Measurements from ENCODE around the gene LRRTM1. TPM values are rescaled to one million over a fixed set of nuclear protein-coding genes. Genes with fewer than 3 reads are reported as not detected.

LRRTM1 gene, protein sequence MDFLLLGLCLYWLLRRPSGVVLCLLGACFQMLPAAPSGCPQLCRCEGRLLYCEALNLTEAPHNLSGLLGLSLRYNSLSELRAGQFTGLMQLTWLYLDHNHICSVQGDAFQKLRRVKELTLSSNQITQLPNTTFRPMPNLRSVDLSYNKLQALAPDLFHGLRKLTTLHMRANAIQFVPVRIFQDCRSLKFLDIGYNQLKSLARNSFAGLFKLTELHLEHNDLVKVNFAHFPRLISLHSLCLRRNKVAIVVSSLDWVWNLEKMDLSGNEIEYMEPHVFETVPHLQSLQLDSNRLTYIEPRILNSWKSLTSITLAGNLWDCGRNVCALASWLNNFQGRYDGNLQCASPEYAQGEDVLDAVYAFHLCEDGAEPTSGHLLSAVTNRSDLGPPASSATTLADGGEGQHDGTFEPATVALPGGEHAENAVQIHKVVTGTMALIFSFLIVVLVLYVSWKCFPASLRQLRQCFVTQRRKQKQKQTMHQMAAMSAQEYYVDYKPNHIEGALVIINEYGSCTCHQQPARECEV
- total RNA-seq (2021) (not detected in 2 replicates), Bru-seq, nascent RNA (not detected), BruChase-seq, experiment 1, labeled RNA remaining after a 2-hour chase (not detected), BruChase-seq, experiment 2, labeled RNA remaining after a 6-hour chase (not detected)
- long read RNA-seq: 0 reads

- no peak for DNase-seq
- H2AFZ ChIP-seq: no peak within 1 kb of the TSS
- no peak within 1 kb of the TSS for H3K4me2 ChIP-seq
- H3K9me3 ChIP-seq (ENCODE audit: insufficient read depth, low read depth): no peaks in the 10 kb centered on the region
- no peaks in the 10 kb centered on the region for H3F3A ChIP-seq (ENCODE audit: insufficient read depth, low read depth)
- no peaks in the 10 kb centered on the region for H4K20me1 ChIP-seq (ENCODE audit: insufficient read depth)
- H3K27me3 ChIP-seq (ENCODE audit: insufficient read depth, low read depth): peaks cover 7% of the 10 kb centered on the region
- TF ChIP-seq, protein P1, sequence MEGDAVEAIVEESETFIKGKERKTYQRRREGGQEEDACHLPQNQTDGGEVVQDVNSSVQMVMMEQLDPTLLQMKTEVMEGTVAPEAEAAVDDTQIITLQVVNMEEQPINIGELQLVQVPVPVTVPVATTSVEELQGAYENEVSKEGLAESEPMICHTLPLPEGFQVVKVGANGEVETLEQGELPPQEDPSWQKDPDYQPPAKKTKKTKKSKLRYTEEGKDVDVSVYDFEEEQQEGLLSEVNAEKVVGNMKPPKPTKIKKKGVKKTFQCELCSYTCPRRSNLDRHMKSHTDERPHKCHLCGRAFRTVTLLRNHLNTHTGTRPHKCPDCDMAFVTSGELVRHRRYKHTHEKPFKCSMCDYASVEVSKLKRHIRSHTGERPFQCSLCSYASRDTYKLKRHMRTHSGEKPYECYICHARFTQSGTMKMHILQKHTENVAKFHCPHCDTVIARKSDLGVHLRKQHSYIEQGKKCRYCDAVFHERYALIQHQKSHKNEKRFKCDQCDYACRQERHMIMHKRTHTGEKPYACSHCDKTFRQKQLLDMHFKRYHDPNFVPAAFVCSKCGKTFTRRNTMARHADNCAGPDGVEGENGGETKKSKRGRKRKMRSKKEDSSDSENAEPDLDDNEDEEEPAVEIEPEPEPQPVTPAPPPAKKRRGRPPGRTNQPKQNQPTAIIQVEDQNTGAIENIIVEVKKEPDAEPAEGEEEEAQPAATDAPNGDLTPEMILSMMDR (conservative IDR thresholded peaks at IDR 0.05): no peak
- no peak for TF ChIP-seq EZH2 (IDR thresholded peaks at IDR 0.05; ENCODE audit: low read depth)
- H3K36me3 ChIP-seq (ENCODE audit: low read depth): no peaks in the 10 kb centered on the region
- no peaks in the 10 kb centered on the region for H3K9me2 ChIP-seq (ENCODE audit: insufficient read depth)
- H3K79me2 ChIP-seq (ENCODE audit: low read depth): no peaks in the 10 kb centered on the region
- H3K4me3 ChIP-seq: no peak within 1 kb of the TSS
- no peak within 1 kb of the TSS for H3K27ac ChIP-seq
- H3K4me1 ChIP-seq (replicated peaks; ENCODE audit: insufficient read depth): no peaks in the 10 kb centered on the region
- intact Hi-C loops (cut with micrococcal nuclease; ENCODE audit: unreplicated experiment): no loop called here
- CTCF ChIA-PET: no interaction called here
- POLR2A ChIA-PET (ENCODE audit: unreplicated experiment): no interaction called here
- BruUV-seq (replicated peaks): no TSS peak
Observed at GRCh38 chr2:80303909-80304837, at the start of gene LRRTM1. Gene LRRTM1 (minus strand): TSS chr2:80304752. CDS start chr2:80303819, 933 bp downstream.

GRCh38 chr2:80351231-80351630, 46.7 kb upstream of the LRRTM1 start:
- ChIA-PET CTCF (no interaction called here), POLR2A (ENCODE audit: unreplicated experiment) (no interaction called here)
- H3K27ac ChIP-seq: no peak overlapping the region
- H3K4me3 ChIP-seq: no peak overlapping the region
- no peaks in the 10 kb centered on the region for H3K79me2 ChIP-seq (ENCODE audit: low read depth)
- H3K9me2 ChIP-seq (ENCODE audit: insufficient read depth): no peaks in the 10 kb centered on the region
- H3F3A ChIP-seq (ENCODE audit: insufficient read depth, low read depth): no peaks in the 10 kb centered on the region
- no peak overlapping the region for H2AFZ ChIP-seq
- H3K4me1 ChIP-seq (replicated peaks; ENCODE audit: insufficient read depth): no peaks in the 10 kb centered on the region
- no peaks in the 10 kb centered on the region for H3K9me3 ChIP-seq (ENCODE audit: insufficient read depth, low read depth)
- intact Hi-C loops (cut with micrococcal nuclease; ENCODE audit: unreplicated experiment): no loop called here
- no peak overlapping the region for H3K4me2 ChIP-seq
- peaks cover 5% of the 10 kb centered on the region for H3K27me3 ChIP-seq (ENCODE audit: insufficient read depth, low read depth)
- H3K36me3 ChIP-seq (ENCODE audit: low read depth): no peaks in the 10 kb centered on the region
- no TSS peak for BruUV-seq (replicated peaks)
- no peaks in the 10 kb centered on the region for H4K20me1 ChIP-seq (ENCODE audit: insufficient read depth)
- DNase-seq: no peak
- TF ChIP-seq, protein P1 (conservative IDR thresholded peaks at IDR 0.05): no peak
- TF ChIP-seq EZH2 (IDR thresholded peaks at IDR 0.05; ENCODE audit: low read depth): no peak

GRCh38 chr2:80348953-80349352, 44.4 kb upstream of the LRRTM1 start:
- Histone ChIP-seq H3K4me3 (no peak overlapping the region), H3K9me2 (ENCODE audit: insufficient read depth) (no peaks in the 10 kb centered on the region), H3K79me2 (ENCODE audit: low read depth) (no peaks in the 10 kb centered on the region), H4K20me1 (ENCODE audit: insufficient read depth) (no peaks in the 10 kb centered on the region), H3F3A (ENCODE audit: insufficient read depth, low read depth) (no peaks in the 10 kb centered on the region), H3K36me3 (ENCODE audit: low read depth) (no peaks in the 10 kb centered on the region), H2AFZ (no peak overlapping the region), H3K4me1 (replicated peaks; ENCODE audit: insufficient read depth) (no peaks in the 10 kb centered on the region), H3K4me2 (no peak overlapping the region), H3K27me3 (ENCODE audit: insufficient read depth, low read depth) (peaks cover 2% of the 10 kb centered on the region), H3K27ac (no peak overlapping the region), H3K9me3 (ENCODE audit: insufficient read depth, low read depth) (no peaks in the 10 kb centered on the region)
- TF ChIP-seq, protein P1 (conservative IDR thresholded peaks at IDR 0.05): no peak
- TF ChIP-seq EZH2 (IDR thresholded peaks at IDR 0.05; ENCODE audit: low read depth): no peak
- DNase-seq: no peak
- ChIA-PET POLR2A (ENCODE audit: unreplicated experiment) (no interaction called here), CTCF (no interaction called here)
- BruUV-seq (replicated peaks): no TSS peak
- intact Hi-C loops (cut with micrococcal nuclease; ENCODE audit: unreplicated experiment): no loop called here

All from PC-9 (cell line).